Caki2 (cell line): Measurements from ENCODE around the gene CATSPERD. TPM values are rescaled to one million over a fixed set of nuclear protein-coding genes. Genes with fewer than 3 reads are reported as not detected.
A peak's percentile ranks its signal among the peaks of the same experiment; 100 is the strongest.

Experiments used
- DNase-seq: peaks from one replicate; pipeline ENCODE4 v3.0.0-alpha.2; 2015; ENCODE audit warnings: low read depth
- in situ Hi-C: cut with HindIII; loops from 2 replicates; pipeline ENCODE4 v1.10.0; 2016; ENCODE audit warnings: low sequenced_read_pairs, low pct_unique_long_range_greater_than_20kb, mixed read lengths
- total RNA-seq: library from RNA; depleted of rRNA; stranded (reverse); fragments of >200 nt; shearing (Covaris generic); gene quantifications from 2 replicates; pipeline ENCODE4 v1.2.3, GENCODE V29; 2014; ENCODE audit warnings: low replicate concordance

Gene CATSPERD
- total RNA-seq, 1 experiment from 2014 or later = not detected

DNA sequence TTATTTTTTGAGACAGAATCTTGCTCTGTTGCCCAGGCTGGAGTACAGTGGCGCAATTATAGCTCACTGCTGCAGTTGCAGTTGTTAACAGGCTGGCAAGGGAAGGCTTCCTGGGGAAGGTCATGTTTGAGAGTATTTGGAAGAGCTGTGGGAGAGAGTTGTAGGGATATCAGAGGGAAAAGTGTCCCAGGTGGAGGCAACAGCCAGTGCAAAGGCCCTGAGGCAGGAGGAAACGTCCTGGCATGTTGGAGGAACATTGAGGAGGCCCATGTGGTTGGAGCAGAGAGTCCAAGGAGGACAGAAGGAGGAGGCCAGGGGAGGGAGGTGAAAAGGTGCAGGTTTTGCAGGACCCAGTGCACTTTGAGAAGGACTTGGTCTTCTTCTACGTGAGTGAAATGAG is 72.8 kb downstream of the CATSPERD start:
- in situ Hi-C loops = no loop called here

DNA sequence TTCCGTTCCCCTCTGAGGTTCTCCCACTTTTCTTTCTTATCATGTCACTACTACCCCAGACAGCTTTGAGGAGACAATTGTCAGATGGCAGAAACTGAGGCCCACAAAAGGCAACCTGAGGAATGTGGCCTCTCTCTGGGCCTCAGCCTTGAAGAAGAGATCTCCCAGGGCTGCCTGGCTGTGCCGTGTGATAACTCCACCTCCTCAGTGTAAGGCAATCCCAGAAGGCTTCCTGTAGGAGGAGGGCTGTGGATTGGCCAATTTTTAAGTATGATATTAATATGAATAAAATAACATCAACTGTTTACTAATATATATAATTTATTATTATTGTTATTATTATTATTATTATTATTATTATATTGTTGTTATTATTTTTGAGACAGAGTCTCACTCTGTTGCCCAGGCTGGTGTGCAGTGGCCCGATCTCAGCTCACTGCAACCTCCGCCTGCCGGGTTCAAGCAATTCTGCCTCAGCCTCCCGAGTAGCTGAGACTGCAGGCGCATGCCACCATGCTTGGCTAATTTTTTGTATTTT is 75.0 kb downstream of the CATSPERD start:
- in situ Hi-C loops = no loop called here
- no peak for DNase-seq

More for the DNA sequence above, 72.8 kb downstream of the CATSPERD start:
- no peak for DNase-seq

DNA sequence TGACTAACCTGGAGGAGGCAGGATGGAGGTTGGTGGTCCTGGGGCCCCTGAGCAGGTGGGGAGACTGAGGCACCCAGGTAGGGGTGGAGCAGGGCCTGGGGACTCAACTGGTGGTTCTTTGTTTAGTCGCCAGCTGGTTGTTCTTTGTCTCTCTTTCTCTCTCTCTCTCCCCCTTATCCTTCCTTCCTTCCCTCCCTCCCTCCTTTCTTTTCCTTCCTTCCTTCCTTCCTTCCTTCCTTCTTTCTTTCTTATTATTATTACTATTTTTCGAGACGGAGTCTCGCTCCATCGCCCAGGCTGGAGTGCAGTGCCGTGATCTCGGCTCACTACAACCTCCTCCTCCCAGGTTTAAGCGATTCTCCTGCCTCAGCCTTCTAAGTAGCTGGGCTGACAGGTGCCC is 77.8 kb downstream of the CATSPERD start:
- in situ Hi-C loops = no loop called here
- DNase-seq = no peak

DNA sequence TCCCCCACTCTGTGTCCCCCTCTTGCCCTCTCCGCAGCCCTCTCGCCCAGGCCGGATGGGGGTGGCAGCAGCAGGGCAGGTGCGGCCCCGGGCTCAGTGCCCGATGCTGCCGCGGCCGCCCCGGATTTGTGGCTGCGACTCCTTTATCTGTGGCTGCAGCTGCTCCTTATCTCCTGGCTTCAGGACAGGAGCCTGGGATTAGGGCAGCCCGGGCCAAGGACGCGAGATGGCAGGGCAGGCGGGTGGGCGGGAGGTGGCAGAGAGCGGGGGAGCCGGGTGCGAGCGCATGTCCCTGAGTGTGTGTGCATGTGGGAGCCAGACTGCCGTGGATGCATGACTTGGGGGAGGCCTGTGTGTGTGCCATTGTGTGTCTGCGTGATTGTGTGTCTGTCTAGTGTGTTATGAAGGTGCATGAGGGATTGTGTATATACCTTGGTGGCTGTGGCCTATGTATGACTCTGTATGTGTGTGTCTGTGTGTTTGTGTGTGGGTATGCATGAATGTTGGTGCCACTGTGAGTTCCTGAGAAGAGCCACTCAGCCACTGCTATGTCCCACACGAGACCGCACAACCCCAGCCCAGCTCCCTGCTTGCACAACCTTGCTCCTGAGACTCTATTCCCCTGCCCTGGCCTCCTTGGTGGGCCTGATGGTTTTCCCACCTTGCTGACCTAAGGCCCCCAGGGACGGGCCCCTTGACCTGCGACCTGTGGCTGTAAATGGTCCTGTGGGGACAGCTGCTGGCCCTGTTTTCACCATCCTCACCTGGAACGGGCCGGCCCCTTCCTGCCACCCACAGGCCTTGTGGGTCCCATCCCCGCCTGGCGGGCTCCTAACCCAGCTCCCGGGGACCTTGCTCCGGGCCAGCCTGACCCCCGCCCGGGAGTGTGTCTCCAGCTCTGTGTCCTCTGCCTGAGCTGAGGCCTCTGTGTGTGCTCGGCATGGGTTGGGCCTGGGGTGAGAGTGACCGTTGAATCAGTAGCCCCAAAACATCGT is 79.1 kb downstream of the CATSPERD start:
- no peak for DNase-seq
- in situ Hi-C loops = no loop called here

DNA sequence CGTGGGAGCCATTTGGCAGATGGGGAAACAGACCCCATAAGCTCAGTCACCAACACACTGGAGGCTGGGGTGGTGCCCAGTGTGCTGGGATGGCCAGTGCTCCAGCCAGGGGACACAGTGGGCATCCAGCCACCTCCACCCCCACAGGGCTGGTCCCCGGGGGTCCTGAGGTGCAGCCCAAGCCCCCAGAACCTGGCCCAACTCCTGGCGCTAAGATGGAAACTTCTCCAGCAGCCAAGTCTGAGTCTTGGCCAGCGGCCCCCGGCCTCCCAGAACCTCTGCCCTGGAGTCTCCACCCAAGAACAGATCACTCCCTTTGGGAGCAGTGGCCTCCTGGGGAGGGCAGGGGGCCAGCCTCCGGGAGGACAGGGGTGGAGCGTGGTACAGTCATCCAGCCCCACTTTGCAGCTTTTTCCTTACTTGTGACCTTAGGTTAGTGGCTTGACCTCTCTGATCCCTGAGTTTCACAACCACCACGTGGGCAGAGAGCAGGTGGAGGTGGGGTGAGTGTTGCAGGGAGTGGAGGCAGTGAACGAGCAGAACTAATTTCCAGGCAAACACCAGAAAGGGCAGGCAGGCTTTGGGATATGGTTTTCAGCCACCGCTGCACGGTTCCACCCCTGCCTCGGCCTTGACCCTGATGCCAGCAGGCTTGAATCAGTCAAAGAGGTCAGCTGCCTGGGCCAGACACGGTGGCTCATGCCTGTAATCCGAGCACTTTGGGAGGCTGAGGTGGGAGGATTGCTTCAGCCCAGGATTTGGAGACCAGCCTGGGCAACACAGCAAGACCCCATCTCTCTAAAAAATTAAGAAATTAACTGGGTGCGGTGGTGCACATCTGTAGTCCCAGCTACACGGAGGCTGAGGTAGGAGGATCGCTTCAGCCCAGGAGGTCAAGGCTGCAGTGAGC is 80.2 kb downstream of the CATSPERD start:
- DNase-seq = no peak
- in situ Hi-C loops = no loop called here

DNA sequence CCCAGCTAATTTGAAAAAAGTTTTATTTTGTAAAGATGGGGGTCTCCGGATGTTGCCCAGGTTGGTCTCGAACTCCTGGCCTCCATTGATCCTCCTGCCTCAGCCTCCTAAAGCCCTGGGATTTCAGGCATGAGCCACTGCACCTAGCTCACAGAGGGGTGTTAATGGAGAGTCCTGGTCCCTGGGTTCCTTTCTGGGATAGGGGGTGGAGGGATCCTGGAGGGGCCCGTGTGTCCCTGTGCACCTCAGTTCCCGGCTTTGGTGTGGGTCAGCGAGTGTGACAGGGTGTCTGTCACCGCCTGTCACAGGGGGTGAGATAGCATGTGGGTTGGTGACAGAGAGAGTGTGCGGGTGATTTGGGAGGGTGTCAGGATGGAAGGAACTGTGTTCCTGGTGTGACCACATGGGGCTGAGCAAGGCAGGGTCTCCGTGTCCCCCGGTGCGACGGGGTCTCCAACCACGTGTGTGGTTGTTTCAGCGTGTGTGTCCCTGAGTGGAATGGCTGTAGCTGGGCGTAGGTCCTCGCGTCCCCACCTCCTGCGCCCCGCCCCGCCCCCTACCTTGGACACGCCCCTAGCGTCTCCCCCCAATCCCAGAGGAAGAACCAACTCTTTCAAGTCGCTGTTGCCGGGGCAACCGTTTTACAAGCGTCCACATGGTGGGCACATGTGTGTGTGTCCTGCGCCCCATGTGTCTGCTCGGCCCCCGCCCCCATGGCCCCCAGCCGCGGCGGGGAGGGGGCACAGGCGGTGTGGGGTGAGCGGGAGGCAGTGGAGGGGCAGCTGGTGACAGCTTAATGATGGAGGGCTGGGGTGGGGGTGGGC is 81.6 kb downstream of the CATSPERD start:
- no peak for DNase-seq
- in situ Hi-C loops = no loop called here

DNA sequence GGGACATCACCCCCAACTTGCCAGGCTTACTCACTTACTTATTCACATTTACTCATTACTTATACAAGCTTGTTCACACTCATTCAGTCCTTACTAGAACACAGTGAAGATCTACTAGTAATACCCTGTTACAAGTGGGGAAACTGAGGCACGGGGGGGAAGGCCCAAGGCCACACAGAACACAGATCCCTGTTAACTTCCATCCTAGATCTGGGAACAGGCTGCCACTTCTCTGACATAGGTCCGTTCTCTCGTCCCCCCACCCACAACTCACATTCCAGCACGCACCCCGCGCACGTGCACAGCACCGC is 83.0 kb downstream of the CATSPERD start:
- in situ Hi-C loops = no loop called here
- DNase-seq = no peak

DNA sequence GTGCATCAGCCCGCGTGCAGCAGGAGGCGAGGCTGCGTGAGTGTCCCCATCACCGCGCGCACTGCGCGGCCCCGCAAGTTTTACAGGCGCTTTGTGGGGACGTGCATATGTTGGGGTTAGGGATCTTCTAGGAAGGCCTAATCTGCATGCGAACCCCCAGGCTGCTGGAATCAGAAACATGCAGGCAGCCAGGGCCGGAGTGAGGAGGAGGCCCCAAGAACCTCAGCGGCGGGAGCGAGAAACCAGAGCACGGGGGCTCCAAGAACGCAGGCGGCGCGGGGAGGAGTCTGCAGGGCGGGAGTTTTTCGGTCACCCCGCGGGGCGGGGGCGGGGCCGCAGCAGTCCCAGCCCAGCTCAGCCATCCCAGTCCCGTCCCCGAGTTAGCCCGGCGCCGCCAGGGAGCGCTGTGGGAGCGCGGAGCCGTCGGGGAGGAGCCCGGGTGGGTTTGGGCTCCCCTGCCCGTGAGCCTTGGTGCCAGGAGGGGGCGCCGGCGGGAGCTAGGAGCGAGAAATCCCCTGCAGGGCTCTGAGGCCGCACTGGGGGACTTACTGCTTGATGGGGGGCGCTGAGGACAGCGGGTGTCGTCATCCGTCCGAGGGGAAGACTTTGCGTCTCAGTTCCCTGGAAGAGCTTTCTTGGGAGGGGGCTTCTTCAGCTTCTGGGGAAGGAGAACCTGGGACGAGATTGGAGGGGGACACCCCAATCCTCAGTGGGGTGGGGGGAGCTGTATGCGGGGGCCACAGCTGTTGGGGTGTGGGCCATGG is 83.5 kb downstream of the CATSPERD start:
- DNase-seq = peak; percentile 94
- in situ Hi-C loops = no loop called here

DNA sequence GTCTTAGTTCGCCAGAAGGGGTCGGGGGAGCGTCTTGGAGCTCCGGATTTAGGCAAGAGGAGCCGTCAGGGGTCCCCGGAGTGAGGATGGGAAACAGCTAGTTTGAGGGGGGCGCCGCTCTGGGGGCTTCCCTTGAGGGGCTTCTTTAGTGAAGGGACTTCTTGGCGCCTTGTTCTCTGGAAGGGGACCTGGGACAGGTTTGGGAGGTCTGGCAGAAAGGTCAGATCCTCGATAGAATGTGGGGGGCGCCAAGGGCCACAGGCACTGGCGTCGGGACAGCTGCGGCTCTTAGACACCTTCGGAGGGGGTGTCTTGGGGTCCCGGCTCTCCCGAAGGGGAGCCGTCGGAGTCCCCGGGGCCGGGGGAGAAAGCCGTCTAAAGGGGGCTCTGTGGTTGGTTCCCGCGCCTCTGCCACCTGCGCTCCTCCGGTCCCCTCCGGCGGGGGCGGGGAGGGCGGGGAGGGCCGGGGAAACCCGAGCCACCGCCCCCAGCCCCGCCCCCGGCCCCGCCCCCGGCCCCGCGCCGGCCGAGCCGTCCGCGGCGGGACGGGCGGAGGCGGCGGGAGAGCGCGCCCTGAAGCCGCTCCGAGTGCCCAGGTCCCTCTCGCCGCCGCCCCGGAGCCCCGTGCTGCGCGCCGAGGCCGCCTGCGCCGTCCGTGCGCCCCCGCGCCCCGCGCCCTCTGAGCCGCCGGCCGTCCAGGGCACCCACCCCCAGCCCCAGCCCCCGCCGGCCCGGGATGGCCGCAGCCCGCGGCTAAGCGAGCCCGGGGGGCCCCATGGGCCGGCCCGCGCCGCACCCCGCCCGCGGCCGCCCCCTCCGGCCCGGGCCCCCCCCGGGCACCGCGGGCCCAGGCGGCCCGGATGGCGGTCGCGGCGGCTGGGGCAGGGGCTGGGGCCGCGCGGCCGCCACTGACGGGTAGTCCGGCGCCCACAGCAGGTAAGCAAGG is 84.4 kb downstream of the CATSPERD start, which contains the start of gene NRTN:
NRTN (plus strand) TSS at position 552 of the 946 bp plus-strand sequence. CDS start 19,099 bp downstream, outside the sequence.
- in situ Hi-C loops = no loop called here
- no peak for DNase-seq

DNA sequence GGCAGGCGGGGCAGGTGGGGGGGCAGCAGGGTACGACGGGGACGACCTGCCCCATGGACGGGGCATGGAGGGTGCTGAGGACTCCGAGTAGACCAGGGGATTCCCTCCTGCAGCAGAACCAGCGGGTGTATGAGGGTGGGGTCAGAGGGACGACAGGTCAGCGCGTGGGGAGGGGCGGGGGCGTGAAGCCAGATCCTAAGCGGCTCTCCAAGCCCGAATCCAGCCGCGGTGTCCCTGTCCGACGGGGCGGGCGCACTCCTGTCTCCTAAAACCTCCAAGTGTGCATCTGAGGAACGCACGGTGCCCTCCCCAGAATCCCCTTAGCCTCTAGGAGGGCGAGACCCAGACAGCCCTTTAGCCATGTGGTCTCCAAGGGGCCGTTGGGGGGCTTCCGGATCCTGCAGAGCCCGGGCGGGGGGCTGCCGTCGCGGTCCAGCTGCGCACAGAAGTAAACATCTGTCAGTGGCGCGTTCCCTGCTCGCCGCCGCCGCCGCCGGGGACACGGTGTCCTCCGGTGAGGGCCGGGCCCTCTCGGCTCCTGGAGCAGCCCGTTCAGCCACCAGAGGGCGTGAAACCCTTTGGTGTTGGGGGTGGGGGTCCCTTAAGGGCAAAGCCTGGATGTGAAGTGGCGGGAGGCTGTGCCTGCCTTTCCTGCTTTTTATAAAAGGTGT is 85.2 kb downstream of the CATSPERD start:
- in situ Hi-C loops = no loop called here
- peak; percentile 57 for DNase-seq

DNA sequence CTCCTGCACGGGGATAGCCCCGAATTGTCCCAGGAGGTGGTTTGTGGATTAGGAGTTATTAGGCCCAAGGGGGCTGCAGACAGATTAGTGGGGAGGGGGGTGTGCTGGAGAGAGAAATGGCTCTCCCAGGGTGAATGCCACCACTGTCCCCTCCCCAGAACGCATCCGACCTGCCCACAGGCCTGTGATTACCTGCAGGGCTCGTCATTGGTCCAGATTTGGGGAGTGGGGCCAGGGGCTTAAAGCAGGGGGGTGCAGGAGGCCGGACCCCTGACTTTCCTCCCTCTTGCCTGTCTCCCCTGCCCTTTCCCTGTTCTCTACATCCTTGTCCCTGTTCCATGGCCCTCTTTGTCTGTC is 85.7 kb downstream of the CATSPERD start:
- no peak for DNase-seq
- in situ Hi-C loops = no loop called here

DNA sequence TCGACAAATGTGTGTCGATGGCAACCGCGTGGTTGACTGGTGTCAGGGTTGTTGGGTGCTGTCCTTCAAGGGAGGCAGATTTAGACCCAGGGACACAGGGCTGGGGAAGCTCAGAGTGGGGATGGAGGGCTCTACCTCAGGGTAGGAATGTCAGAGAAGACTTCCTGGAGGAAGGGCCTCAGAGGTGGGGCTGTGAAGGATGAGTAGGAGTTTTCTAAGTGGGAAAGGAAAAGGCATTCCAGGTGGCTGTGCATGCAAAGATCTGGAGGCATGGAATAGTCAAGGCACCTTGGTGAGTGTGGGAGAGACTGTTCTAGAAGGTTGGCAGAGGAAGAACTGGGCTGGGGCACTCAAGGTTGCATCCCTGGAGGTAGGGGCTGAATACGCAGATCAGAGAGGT is 86.5 kb downstream of the CATSPERD start:
- in situ Hi-C loops = no loop called here
- DNase-seq = no peak

DNA sequence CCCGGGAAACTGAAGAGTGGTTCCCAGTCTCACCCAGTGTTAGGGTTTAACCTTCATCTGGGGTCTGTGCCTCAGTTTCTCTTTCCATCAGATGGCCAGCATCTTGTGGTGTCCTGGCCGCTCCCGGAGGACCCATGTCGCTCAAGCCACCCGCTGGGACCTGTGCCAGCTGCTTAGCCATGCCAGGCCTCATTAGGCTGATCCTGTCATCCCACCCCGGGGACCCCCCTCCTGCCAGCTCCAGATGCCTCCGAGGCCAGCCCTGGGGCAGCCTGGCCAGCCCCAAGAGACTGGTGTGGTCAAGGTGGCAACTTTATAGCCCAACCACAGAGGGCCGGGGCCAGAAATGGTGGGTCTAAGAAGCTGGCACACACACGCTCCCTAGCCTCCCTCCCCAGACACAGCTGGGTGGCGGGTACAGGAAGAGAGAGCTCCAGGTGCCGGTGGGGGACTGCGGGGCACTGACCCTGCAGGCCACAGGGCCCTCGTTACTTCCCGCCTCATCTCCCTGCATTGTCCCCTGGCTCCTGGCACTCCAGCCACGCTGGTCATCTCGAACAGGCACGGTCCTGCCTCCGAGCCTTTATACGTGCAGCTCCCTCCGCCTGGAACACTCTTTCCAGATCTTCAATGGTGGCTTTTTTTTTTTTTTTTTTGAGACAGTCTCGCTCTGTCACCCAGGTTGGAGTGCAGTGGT is 87.8 kb downstream of the CATSPERD start:
- in situ Hi-C loops = no loop called here

DNA sequence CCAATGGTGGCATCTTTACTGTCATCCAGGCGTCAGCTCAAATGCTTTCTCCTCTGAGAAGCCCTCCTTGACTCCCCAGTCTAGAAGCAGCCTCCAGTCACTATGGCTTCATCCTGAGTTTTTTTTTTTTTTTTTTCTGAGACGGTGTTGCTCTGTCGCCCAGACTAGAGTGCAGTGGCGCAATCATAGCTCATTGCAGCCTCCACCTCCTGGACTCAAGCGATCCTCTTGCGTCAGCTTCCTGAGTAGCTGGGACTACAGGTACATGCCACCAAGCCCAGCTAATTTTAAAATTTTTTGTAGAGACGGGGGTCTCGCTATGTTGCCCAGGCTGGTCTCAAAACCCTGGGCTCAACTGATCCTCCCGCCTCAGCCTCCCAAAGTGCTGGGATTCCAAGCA is 88.6 kb downstream of the CATSPERD start:
- DNase-seq = no peak
- in situ Hi-C loops = no loop called here

More for the DNA sequence above, 87.8 kb downstream of the CATSPERD start:
- DNase-seq = no peak

DNA sequence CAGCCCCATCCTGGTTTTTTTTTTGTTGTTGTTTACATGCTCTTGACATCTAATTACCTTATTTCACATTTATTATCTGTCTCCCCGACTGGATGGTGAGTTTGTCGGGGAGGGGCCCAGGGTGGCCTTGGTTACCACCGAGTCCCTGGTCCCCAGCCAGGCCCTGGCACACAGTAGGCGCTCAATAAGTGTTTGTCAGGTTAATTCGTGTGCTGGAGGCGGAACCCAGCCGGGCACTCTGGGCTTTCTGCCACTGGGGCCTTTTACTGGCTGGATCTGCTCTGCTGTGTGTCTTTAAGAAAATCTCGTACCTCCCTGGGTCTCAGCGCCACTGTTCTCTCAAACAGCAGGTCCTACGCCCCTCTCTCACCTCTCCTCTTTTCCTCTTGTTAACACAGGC is 89.0 kb downstream of the CATSPERD start:
- in situ Hi-C loops = no loop called here
- no peak for DNase-seq
